Measurements from ENCODE around the gene CDX1. TPM values are rescaled to one million over a fixed set of nuclear protein-coding genes. Genes with fewer than 3 reads are reported as not detected.
"Not testable (repeated sequence)": the region's sequence is repeated elsewhere in the genome, so short reads cannot be mapped to it uniquely, and the experiment has no call there.

CDX1 gene
- total and polyA plus RNA-seq, 7 donors: 0.06 to 0.08 TPM; not detected in 5

GRCh38 chr5:150230842-150231241 is 64.3 kb downstream of the CDX1 start:
- H3K4me3 ChIP-seq: no peak overlapping the region
- no peaks in the 10 kb centered on the region for H3K9me3 ChIP-seq
- 83 to 86% (median 84%) methylated on average over 7 of the region's 7 CpGs for WGBS, 3 donors
- DNase-seq (no peak), ATAC-seq (no peak)
- no peak overlapping the region for H3K27ac ChIP-seq
- H3K27me3 ChIP-seq (ENCODE audit: insufficient read depth in 3 of 3, low read length in 2 of 3): no peaks in the 10 kb centered on the region
- intact Hi-C loops (cut with DNase I): loop anchor here in 1 of 2 donors (10.0 kb wide), 1 partner anchor 366 kb away; no protein-coding TSS in a partner anchor
- no peak for TF ChIP-seq CTCF (IDR thresholded peaks at IDR 0.05)
- peaks cover 0 to 68% of the 10 kb centered on the region in 2 donors for H3K36me3 ChIP-seq (ENCODE audit: insufficient read depth in 1 of 2, low read depth in 1 of 2)
- no peaks in the 10 kb centered on the region for H3K4me1 ChIP-seq

GRCh38 chr5:150233706-150234105 is 67.1 kb downstream of the CDX1 start:
- not testable (repeated sequence) for H3K27ac ChIP-seq; H3K4me3 ChIP-seq; H3K9me3 ChIP-seq; H3K27me3 ChIP-seq (ENCODE audit: insufficient read depth in 3 of 3, low read length in 2 of 3); H3K4me1 ChIP-seq; DNase-seq; ATAC-seq
- peaks cover 0 to 65% of the 10 kb centered on the region in 2 donors for H3K36me3 ChIP-seq (ENCODE audit: insufficient read depth in 1 of 2, low read depth in 1 of 2)
- intact Hi-C loops (cut with DNase I): loop anchor here in 1 of 2 donors (10.0 kb wide), 1 partner anchor 369 kb away; no protein-coding TSS in a partner anchor
- 85 to 91% (median 90%) methylated on average over 5 of the region's 5 CpGs for WGBS, 3 donors

Other genes with a start within 250 kb of the CDX1 start
- under 1 TPM; 0.04 to 0.26 (median 0.08) TPM for gene PDE6A, start 222.0 kb upstream of the CDX1 start, total RNA-seq
- gene PDE6A, start 222.0 kb upstream of the CDX1 start, polyA plus RNA-seq: under 1 TPM; 0.09 to 0.15 (median 0.10) TPM
- 10 to 100 TPM in 1 of 4 donors, 1 to 10 TPM in 3; 4.1 to 20.1 (median 6.4) TPM for gene SLC26A2, start 206.0 kb upstream of the CDX1 start, total RNA-seq
- 10 to 100 TPM in 1 of 3 donors, 1 to 10 TPM in 2; 4.0 to 14.3 (median 8.0) TPM for gene SLC26A2, start 206.0 kb upstream of the CDX1 start, polyA plus RNA-seq
- gene TIGD6, start 166.1 kb upstream of the CDX1 start, total RNA-seq: 1 to 10 TPM; 1.9 to 4.2 (median 2.9) TPM
- 1 to 10 TPM; 1.4 to 7.8 (median 2.4) TPM for gene TIGD6, start 166.1 kb upstream of the CDX1 start, polyA plus RNA-seq
- gene HMGXB3, start 166.0 kb upstream of the CDX1 start, total RNA-seq: 10 to 100 TPM; 12.6 to 23.2 (median 17.9) TPM
- gene HMGXB3, start 166.0 kb upstream of the CDX1 start, polyA plus RNA-seq: 10 to 100 TPM in 2 of 3 donors, 1 to 10 TPM in 1; 8.6 to 22.6 (median 15.4) TPM
- 10 to 100 TPM in 2 of 4 donors, 1 to 10 TPM in 2; 4.2 to 20.0 (median 10.7) TPM for gene CSF1R, start 80.2 kb upstream of the CDX1 start, total RNA-seq
- gene CSF1R, start 80.2 kb upstream of the CDX1 start, polyA plus RNA-seq: 1 to 10 TPM; 1.2 to 1.6 (median 1.3) TPM
- 10 to 100 TPM; 34.0 to 56.0 (median 39.1) TPM for gene PDGFRB, start 10.9 kb upstream of the CDX1 start, total RNA-seq
- 10 to 100 TPM; 14.6 to 19.9 (median 19.2) TPM for gene PDGFRB, start 10.9 kb upstream of the CDX1 start, polyA plus RNA-seq
- gene SLC6A7, start 23.3 kb downstream of the CDX1 start, total RNA-seq: not detected
- not detected for gene SLC6A7, start 23.3 kb downstream of the CDX1 start, polyA plus RNA-seq
- gene CAMK2A, start 123.0 kb downstream of the CDX1 start, total RNA-seq: 100 to 1,000 TPM in 1 of 4 donors, 10 to 100 TPM in 3; 41.7 to 118 (median 48.1) TPM
- gene CAMK2A, start 123.0 kb downstream of the CDX1 start, polyA plus RNA-seq: 10 to 100 TPM in 2 of 3 donors, 1 to 10 TPM in 1; 8.1 to 49.6 (median 19.4) TPM
- under 1 TPM in 2 of 4 donors, not detected in 2; 0.15 to 0.45 TPM for gene ARSI, start 136.1 kb downstream of the CDX1 start, total RNA-seq
- not detected for gene ARSI, start 136.1 kb downstream of the CDX1 start, polyA plus RNA-seq
- gene TCOF1, start 190.9 kb downstream of the CDX1 start, total RNA-seq: 10 to 100 TPM; 22.8 to 26.7 (median 23.6) TPM
- gene TCOF1, start 190.9 kb downstream of the CDX1 start, polyA plus RNA-seq: 10 to 100 TPM; 18.3 to 25.6 (median 24.2) TPM
- gene CD74, start 246.1 kb downstream of the CDX1 start, total RNA-seq: 100 to 1,000 TPM in 3 of 4 donors, 10 to 100 TPM in 1; 72.5 to 299 (median 156) TPM
- gene CD74, start 246.1 kb downstream of the CDX1 start, polyA plus RNA-seq: 10 to 100 TPM; 66.5 to 92.0 (median 83.7) TPM